Calu3 (cell line): ENCODE results near the gene NLRP6. TPM values are rescaled to one million over a fixed set of nuclear protein-coding genes. Genes with fewer than 3 reads are reported as not detected.
"Not testable (repeated sequence)": the region's sequence is repeated elsewhere in the genome, so short reads cannot be mapped to it uniquely, and the experiment has no call there.

ENCODE experiments used
- BruUV-seq: library from RNA; stranded (reverse); fragments of 400-500 nt; replicated peaks from 2 replicates; lab custom pipeline; 2021; lab: Mats Ljungman, UMichigan
- CTCF ChIA-PET: fragments of 300-600 bp; sonication (Branson Sonifier 250); formaldehyde crosslinking; loops from one replicate; lab custom pipeline; 2022; ENCODE audit warnings: antibody characterized with exemption; lab: Charles Lee
- DNase-seq: peaks from one replicate; pipeline ENCODE4 v3.0.0; 2022
- H3K27ac Mint-ChIP-seq: one replicate; pipeline ENCODE4 v1.8.0; 2022; ENCODE audit warnings: mixed read lengths; ENCODE audit not compliant: unreplicated experiment
- H3K27me3 Mint-ChIP-seq: one replicate; pipeline ENCODE4 v1.8.0; 2022; ENCODE audit warnings: mixed read lengths; ENCODE audit not compliant: unreplicated experiment
- H3K36me3 Mint-ChIP-seq: one replicate; pipeline ENCODE4 v1.8.0; 2022; ENCODE audit warnings: mild to moderate bottlenecking, moderate library complexity, mixed read lengths; ENCODE audit not compliant: insufficient read depth, unreplicated experiment
- H3K4me1 Mint-ChIP-seq: one replicate; pipeline ENCODE4 v1.8.0; 2022; ENCODE audit warnings: mild to moderate bottlenecking, low read depth, mixed read lengths; ENCODE audit not compliant: unreplicated experiment
- H3K4me3 Mint-ChIP-seq: one replicate; pipeline ENCODE4 v1.8.0; 2022; ENCODE audit warnings: mild to moderate bottlenecking, low read depth, moderate library complexity, mixed read lengths; ENCODE audit not compliant: unreplicated experiment
- H3K9me3 Mint-ChIP-seq: one replicate; pipeline ENCODE4 v1.8.0; 2022; ENCODE audit warnings: low read depth, mixed read lengths; ENCODE audit not compliant: unreplicated experiment
- intact Hi-C: fragments of 100-400 bp; cut with micrococcal nuclease; formaldehyde crosslinking; loops from one replicate; pipeline ENCODE4 v1.10.0; 2022; ENCODE audit not compliant: unreplicated experiment
- total RNA-seq: library from RNA; stranded (reverse); gene quantifications from 2 replicates; pipeline ENCODE4 v1.2.3, GENCODE V29; 2022
- TF ChIP-seq, protein P1 (sequence below): fragments of 200-600 bp; IDR thresholded peaks from one replicate; pipeline ENCODE4 v1.8.0; 2022; ENCODE audit warnings: antibody characterized with exemption; ENCODE audit not compliant: unreplicated experiment

NLRP6 gene
- total RNA-seq, 1 experiment from 2014 or later = not detected

DNA sequence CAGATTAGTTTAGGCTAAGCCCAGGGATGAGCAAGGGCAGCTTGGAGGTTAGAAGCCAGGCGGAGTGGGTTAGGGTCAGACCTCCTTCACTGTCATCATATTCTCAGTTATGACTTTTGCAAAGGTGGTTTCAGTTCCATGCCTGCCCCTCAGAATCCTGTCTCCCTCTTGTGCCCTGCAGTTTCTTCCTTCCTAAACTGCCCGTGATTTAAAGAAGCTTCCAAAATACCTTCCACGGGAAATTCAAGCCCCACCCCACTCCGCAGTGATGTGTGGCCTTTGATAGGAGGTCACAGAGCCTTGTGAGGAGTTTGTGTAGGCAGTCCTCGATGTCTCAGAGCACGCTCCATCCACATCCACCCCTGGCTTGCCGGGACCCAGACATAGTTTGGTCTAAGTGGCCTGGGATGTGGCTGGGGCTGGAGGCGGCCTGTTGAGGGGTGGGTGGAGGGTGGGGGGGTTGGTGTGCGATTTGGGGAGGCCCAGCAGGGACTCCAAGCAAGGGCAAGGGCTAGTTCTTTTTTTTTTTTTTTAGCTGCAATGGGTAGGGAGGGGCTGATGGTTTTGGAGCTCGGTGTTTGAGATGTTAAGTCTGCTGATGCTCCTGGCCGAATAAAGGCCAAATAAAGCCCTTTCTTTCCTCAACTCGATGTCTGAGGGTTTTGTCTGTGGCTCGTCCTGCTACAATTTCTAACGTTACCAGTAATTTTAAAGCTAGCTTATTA, 34.0 kb downstream of the NLRP6 start:
- TF ChIP-seq, protein P1, sequence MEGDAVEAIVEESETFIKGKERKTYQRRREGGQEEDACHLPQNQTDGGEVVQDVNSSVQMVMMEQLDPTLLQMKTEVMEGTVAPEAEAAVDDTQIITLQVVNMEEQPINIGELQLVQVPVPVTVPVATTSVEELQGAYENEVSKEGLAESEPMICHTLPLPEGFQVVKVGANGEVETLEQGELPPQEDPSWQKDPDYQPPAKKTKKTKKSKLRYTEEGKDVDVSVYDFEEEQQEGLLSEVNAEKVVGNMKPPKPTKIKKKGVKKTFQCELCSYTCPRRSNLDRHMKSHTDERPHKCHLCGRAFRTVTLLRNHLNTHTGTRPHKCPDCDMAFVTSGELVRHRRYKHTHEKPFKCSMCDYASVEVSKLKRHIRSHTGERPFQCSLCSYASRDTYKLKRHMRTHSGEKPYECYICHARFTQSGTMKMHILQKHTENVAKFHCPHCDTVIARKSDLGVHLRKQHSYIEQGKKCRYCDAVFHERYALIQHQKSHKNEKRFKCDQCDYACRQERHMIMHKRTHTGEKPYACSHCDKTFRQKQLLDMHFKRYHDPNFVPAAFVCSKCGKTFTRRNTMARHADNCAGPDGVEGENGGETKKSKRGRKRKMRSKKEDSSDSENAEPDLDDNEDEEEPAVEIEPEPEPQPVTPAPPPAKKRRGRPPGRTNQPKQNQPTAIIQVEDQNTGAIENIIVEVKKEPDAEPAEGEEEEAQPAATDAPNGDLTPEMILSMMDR = no peak
- CTCF ChIA-PET = interaction anchor here (0.6 to 0.7 kb wide), 2 partner anchors 44 to 80 kb away, joined by 3 read pairs; no protein-coding TSS in a partner anchor
- peaks cover 33% of the 10 kb centered on the region for H3K4me1 Mint-ChIP-seq
- no peaks in the 10 kb centered on the region for H3K9me3 Mint-ChIP-seq
- no peak for DNase-seq
- BruUV-seq = no TSS peak
- H3K36me3 Mint-ChIP-seq = no peaks in the 10 kb centered on the region
- intact Hi-C loops = no loop called here
- H3K4me3 Mint-ChIP-seq = no peak overlapping the region
- H3K27me3 Mint-ChIP-seq = peaks cover 72% of the 10 kb centered on the region
- H3K27ac Mint-ChIP-seq = no peak overlapping the region

DNA sequence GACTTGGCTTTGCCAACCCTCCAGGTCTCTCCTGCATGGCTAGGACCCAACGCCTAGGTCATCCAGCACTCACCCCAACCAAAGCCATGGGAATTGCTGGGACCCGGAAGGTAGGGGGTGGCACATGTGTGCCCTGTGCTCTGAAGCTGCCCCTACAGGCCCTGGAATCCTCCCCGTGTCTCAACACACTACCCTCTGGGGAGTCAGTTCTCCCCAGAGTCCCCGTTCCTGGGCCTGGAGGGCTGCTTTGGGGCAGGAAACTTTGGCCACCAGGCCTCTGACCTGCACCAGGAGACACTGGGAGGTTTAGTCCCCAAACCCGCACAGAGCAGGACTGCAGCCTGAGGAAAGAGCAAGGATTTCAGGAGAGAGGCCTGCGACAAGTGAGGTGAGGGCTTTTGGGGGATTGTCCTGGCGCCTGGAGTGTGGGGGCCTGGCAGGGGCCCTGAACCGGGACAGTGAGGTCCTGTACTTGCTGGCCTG, 35.1 kb downstream of the NLRP6 start:
- CTCF ChIA-PET = interaction anchor here (0.6 kb wide), 1 partner anchor 26 kb away, joined by 3 read pairs; no protein-coding TSS in a partner anchor

DNA sequence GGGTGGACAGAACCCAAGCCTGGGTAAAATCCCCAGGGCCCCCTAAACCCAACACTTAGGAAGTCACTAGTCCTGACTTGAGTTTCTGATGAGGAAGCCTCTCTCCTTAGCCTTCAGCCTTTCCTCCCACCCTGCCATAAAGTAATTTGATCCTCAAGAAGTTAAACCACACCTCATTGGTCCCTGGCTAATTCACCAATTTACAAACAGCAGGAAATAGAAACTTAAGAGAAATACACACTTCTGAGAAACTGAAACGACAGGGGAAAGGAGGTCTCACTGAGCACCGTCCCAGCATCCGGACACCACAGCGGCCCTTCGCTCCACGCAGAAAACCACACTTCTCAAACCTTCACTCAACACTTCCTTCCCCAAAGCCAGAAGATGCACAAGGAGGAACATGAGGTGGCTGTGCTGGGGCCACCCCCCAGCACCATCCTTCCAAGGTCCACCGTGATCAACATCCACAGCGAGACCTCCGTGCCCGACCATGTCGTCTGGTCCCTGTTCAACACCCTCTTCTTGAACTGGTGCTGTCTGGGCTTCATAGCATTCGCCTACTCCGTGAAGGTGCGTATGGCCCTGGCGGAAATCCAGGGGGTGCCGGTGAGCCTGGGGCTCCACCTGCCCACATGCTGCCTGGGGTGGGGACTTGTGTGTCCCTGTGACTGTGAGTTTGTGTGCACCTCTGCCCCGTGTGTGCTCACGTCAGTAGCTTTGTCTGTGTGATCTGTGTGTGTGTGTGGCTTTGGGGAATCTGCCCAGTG, 35.8 kb downstream of the NLRP6 start, which contains the start of gene IFITM1:
Gene IFITM1, plus strand, starts transcription at position 254 of the 767 bp plus-strand sequence. Its CDS starts 131 bp downstream, at position 385.
- H3K36me3 Mint-ChIP-seq = no peaks in the 10 kb centered on the region
- no peak for DNase-seq
- BruUV-seq = TSS peak; percentile 95
- peak within 1 kb of the TSS; percentile 66 for H3K4me3 Mint-ChIP-seq
- H3K9me3 Mint-ChIP-seq = no peaks in the 10 kb centered on the region
- H3K4me1 Mint-ChIP-seq = peaks cover 20% of the 10 kb centered on the region
- peaks cover 66% of the 10 kb centered on the region for H3K27me3 Mint-ChIP-seq
- CTCF ChIA-PET = no interaction called here
- H3K27ac Mint-ChIP-seq = no peak within 1 kb of the TSS
- TF ChIP-seq, protein P1 = no peak
- intact Hi-C loops = no loop called here

More for the DNA sequence above, 35.1 kb downstream of the NLRP6 start:
- TSS peak; percentile 20 for BruUV-seq
- no peak for DNase-seq
- Mint-ChIP-seq H3K9me3 (no peaks in the 10 kb centered on the region), H3K4me3 (no peak overlapping the region), H3K27me3 (peaks cover 72% of the 10 kb centered on the region), H3K4me1 (peaks cover 27% of the 10 kb centered on the region), H3K36me3 (no peaks in the 10 kb centered on the region), H3K27ac (no peak overlapping the region)
- TF ChIP-seq, protein P1 = no peak
- intact Hi-C loops = no loop called here

DNA sequence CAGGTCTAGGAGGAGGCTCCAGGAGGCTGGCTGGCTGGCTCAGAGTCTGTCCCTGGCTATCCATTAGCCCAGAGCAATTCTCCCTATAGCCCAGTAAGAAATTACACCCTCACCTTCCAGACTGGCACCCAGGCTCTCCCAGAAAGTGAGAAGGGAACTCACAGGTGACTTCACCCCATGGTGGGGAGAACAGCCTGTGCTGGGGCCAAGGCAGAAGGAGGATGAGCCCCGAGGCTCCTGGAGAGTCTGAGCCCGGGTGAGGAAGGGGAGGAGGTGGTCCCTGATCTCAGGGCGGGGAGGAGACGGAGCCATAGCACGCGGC, 36.3 kb downstream of the NLRP6 start:
- BruUV-seq = not testable (repeated sequence)

More for the DNA sequence above, 36.3 kb downstream of the NLRP6 start:
- H3K36me3 Mint-ChIP-seq, CTCF ChIA-PET, H3K27ac Mint-ChIP-seq, intact Hi-C loops, H3K9me3 Mint-ChIP-seq, DNase-seq: not testable (repeated sequence)
- H3K4me1 Mint-ChIP-seq = peaks cover 18% of the 10 kb centered on the region
- H3K4me3 Mint-ChIP-seq = peak overlapping the region; percentile 66
- H3K27me3 Mint-ChIP-seq = peaks cover 60% of the 10 kb centered on the region
